K562 (cell line): ENCODE results near the gene DSTYK.

ENCODE experiments used
- E2F6 ChIP-seq, 2 experiments: IDR thresholded peaks; 2 replicates each; pipeline ENCODE4 v1.6.1; 2011; ENCODE audit warnings: borderline replicate concordance in 1 of 2, control low read depth in 1 of 2, low read depth in 1 of 2, low read length in 1 of 2, mild to moderate bottlenecking in 1 of 2, mixed read lengths in 1 of 2, moderate library complexity in 1 of 2; ENCODE audit not compliant: insufficient read depth in 1 of 2, insufficient read length in 1 of 2, poor library complexity in 1 of 2, severe bottlenecking in 1 of 2; ENCODE audit errors: extremely low read depth in 1 of 2
- EZH2 ChIP-seq: IDR thresholded peaks from 2 replicates; pipeline ENCODE4 v1.6.1; 2012; ENCODE audit warnings: low read depth, mild to moderate bottlenecking, inconsistent platforms, low read length, borderline replicate concordance
- GATA2 ChIP-seq: sonication (generic); formaldehyde crosslinking; IDR thresholded peaks from 2 replicates; pipeline ENCODE4 v1.4.0; 2020; ENCODE audit warnings: mild to moderate bottlenecking, missing genetic modification reagents
- TF ChIP-seq, protein P1 (sequence below), 3 experiments: IDR thresholded peaks in 2 of 3; conservative IDR thresholded peaks in 1 of 3; 2 replicates each; pipeline ENCODE4 v1.5.1; 2011 to 2012; ENCODE audit warnings: low read length in 3 of 3, mild to moderate bottlenecking in 3 of 3, control low read depth in 2 of 3, improper control_type of control experiment in 1 of 3, inconsistent platforms in 1 of 3, low read depth in 1 of 3, mixed read lengths in 1 of 3, moderate library complexity in 1 of 3; ENCODE audit not compliant: insufficient read depth in 2 of 3

DNA sequence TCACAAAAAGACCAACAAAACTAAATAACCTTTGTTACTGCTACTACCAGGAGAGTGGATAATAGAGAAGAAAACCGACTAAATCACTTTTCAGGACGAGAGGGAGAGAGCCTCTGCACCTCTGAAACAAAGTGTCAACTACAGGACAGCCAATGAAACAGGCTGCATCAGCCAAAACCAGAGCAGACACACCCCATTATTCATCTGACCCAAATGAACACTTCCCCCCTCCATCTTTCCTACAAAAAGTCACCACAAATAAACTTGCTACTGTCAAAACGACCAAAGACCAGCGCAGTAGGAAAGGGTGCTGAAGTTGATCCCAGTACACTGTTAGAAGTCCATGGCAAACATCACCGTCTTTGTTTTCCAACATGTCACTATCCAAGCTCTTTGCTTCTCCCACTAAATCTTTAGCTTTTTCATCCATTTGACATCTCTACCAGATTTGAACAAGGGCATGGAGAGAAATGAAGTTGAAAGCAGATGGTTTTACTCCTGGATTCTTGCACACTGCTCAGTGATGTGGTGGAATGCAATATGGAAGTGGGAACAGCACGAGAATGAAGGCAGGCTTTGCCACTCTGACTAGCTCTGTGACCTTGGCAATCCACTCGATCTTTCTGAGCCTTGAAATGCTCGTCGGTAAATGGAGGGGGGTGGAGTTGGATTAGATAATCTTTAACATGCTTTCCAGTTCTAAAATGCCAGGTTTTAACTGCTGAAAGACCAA is 20.5 kb downstream of the DSTYK start:
- TF ChIP-seq, protein P1, sequence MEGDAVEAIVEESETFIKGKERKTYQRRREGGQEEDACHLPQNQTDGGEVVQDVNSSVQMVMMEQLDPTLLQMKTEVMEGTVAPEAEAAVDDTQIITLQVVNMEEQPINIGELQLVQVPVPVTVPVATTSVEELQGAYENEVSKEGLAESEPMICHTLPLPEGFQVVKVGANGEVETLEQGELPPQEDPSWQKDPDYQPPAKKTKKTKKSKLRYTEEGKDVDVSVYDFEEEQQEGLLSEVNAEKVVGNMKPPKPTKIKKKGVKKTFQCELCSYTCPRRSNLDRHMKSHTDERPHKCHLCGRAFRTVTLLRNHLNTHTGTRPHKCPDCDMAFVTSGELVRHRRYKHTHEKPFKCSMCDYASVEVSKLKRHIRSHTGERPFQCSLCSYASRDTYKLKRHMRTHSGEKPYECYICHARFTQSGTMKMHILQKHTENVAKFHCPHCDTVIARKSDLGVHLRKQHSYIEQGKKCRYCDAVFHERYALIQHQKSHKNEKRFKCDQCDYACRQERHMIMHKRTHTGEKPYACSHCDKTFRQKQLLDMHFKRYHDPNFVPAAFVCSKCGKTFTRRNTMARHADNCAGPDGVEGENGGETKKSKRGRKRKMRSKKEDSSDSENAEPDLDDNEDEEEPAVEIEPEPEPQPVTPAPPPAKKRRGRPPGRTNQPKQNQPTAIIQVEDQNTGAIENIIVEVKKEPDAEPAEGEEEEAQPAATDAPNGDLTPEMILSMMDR (IDR thresholded peaks at IDR 0.05 in 2 of 3, conservative IDR thresholded peaks at IDR 0.05 in 1 of 3; ENCODE audit: insufficient read depth in 2 of 3, low read depth in 1 of 3, low read length in 3 of 3), result no peak
- TF ChIP-seq E2F6 (IDR thresholded peaks at IDR 0.05; ENCODE audit: borderline replicate concordance in 1 of 2, extremely low read depth in 1 of 2, insufficient read depth in 1 of 2, insufficient read length in 1 of 2, low read depth in 1 of 2, low read length in 1 of 2, poor library complexity in 1 of 2, severe bottlenecking in 1 of 2) (no peak), GATA2 (CRISPR knock-in tag) (no peak), EZH2 (no peak)
